OCI-LY7 (cell line): ENCODE results near the gene ITGB6. TPM values are rescaled to one million over a fixed set of nuclear protein-coding genes. Genes with fewer than 3 reads are reported as not detected.

Experiments
- BruUV-seq: library from RNA; stranded (reverse); fragments of 400-500 nt; replicated peaks from 2 replicates; lab custom pipeline; 2021; lab: Mats Ljungman, UMichigan
- CTCF ChIA-PET: fragments of 300-600 bp; sonication (Branson Sonifier 250); formaldehyde crosslinking; loops from one replicate; lab custom pipeline; 2022; ENCODE audit warnings: antibody characterized with exemption; ENCODE audit not compliant: unreplicated experiment; lab: Charles Lee
- POLR2A ChIA-PET: fragments of 300-600 bp; sonication (Branson Sonifier 250); formaldehyde crosslinking; loops from one replicate; lab custom pipeline; 2022; ENCODE audit warnings: antibody characterized with exemption; lab: Charles Lee
- DNase-seq: peaks from one replicate; pipeline ENCODE4 v3.0.0-alpha.2; 2015; ENCODE audit warnings: low spot score
- H2AFZ ChIP-seq: fragments of 200-600 bp; sonication (generic), shearing (Covaris generic); 2 replicates; pipeline ENCODE4 v1.6.1; 2014; ENCODE audit warnings: mild to moderate bottlenecking, antibody characterized with exemption, low read length, moderate library complexity
- H3K27ac ChIP-seq: fragments of 200-600 bp; sonication (generic); 2 replicates; pipeline ENCODE4 v1.5.1; 2014; ENCODE audit warnings: mixed run types, low read depth, mild to moderate bottlenecking, moderate library complexity, low read length, inconsistent platforms; ENCODE audit not compliant: poor library complexity, severe bottlenecking
- H3K36me3 ChIP-seq: fragments of 200-600 bp; sonication (generic); 2 replicates; pipeline ENCODE4 v1.6.1; 2014; ENCODE audit warnings: mild to moderate bottlenecking, antibody characterized with exemption, low read length, moderate library complexity, mixed read lengths; ENCODE audit not compliant: insufficient read depth
- H3K4me1 ChIP-seq: fragments of 200-600 bp; sonication (generic); 2 replicates; pipeline ENCODE4 v1.5.1; 2014; ENCODE audit warnings: mild to moderate bottlenecking, low read length; ENCODE audit not compliant: insufficient read depth, poor library complexity, severe bottlenecking
- H3K4me2 ChIP-seq: fragments of 200-600 bp; sonication (generic); 2 replicates; pipeline ENCODE4 v1.6.1; 2014; ENCODE audit warnings: mild to moderate bottlenecking, low read length
- H3K4me3 ChIP-seq: fragments of 200-600 bp; sonication (generic); 2 replicates; pipeline ENCODE4 v1.5.1; 2014; ENCODE audit warnings: mild to moderate bottlenecking, low read depth, low read length; ENCODE audit not compliant: poor library complexity, severe bottlenecking
- H3K79me2 ChIP-seq: fragments of 200-600 bp; sonication (generic); 2 replicates; pipeline ENCODE4 v1.6.1; 2016; ENCODE audit warnings: low read depth, mild to moderate bottlenecking, low read length, moderate library complexity, mixed read lengths; ENCODE audit not compliant: insufficient read depth
- H3K9me2 ChIP-seq: fragments of 200-600 bp; sonication (generic); 2 replicates; pipeline ENCODE4 v1.6.1; 2016; ENCODE audit warnings: mild to moderate bottlenecking, low read length, mixed read lengths; ENCODE audit not compliant: insufficient read depth
- H3K9me3 ChIP-seq: fragments of 200-600 bp; sonication (generic); 2 replicates; pipeline ENCODE4 v1.6.1; 2014; ENCODE audit warnings: mild to moderate bottlenecking, mixed run types, low read length, mixed read lengths
- H4K20me1 ChIP-seq: fragments of 200-600 bp; sonication (generic); 2 replicates; pipeline ENCODE4 v1.6.1; 2014; ENCODE audit warnings: mild to moderate bottlenecking, antibody characterized with exemption, low read length, moderate library complexity, mixed read lengths; ENCODE audit not compliant: insufficient read depth
- EZH2phosphoT487 ChIP-seq: fragments of 200-600 bp; sonication (generic); IDR thresholded peaks from 2 replicates; pipeline ENCODE4 v1.6.1; 2018; ENCODE audit warnings: low read depth, borderline replicate concordance, mild to moderate bottlenecking, mixed run types, antibody characterized with exemption, low read length, moderate library complexity, mixed read lengths
- intact Hi-C: fragments of 100-400 bp; cut with micrococcal nuclease; formaldehyde crosslinking; loops from one replicate; pipeline ENCODE4 v1.10.0; 2022; ENCODE audit not compliant: unreplicated experiment
- total RNA-seq, 2 experiments: library from RNA; depleted of rRNA in 1 of 2; stranded (reverse); fragments of >200 nt in 1 of 2; shearing (Covaris generic) in 1 of 2; gene quantifications; 2 replicates each; pipeline ENCODE4 v1.2.3, GENCODE V29; 2014 to 2022
- TF ChIP-seq, protein P1 (sequence below): fragments of 200-600 bp; sonication (generic); conservative IDR thresholded peaks from 2 replicates; pipeline ENCODE4 v1.5.1; 2014; ENCODE audit warnings: mild to moderate bottlenecking, antibody characterized with exemption, low read length, moderate library complexity, mixed read lengths

Gene ITGB6
- total RNA-seq, 2 experiments from 2014 or later, result not detected

DNA sequence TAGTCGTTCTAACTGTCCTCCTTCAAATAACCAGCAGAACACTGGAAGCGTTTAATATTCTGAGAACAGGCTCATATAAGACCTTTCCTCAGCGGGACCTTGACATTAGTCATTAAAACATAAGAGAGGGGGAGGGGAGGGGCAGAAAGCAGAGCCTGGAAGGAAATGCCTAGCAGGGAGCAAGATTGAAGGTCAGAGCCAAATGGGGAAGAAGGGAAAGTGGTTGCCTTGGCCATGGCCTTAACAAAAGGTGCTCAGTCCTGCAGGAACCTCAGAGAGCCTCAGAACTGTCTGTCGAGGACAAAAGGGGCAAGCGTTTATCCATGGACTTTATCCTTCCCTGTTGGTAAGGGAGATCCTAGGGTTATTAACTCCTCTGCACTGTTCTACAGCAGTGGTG lies 136.8 kb downstream of the ITGB6 start:
- BruUV-seq, result no TSS peak
- CTCF ChIA-PET, result no interaction called here
- intact Hi-C loops, result no loop called here
- Histone ChIP-seq H3K79me2 (no peaks in the 10 kb centered on the region), H3K9me2 (no peaks in the 10 kb centered on the region), H4K20me1 (no peaks in the 10 kb centered on the region), H3K36me3 (no peaks in the 10 kb centered on the region), H3K9me3 (peaks cover 7% of the 10 kb centered on the region), H3K27ac (no peak overlapping the region), H3K4me3 (no peak overlapping the region), H2AFZ (no peak overlapping the region), H3K4me1 (no peaks in the 10 kb centered on the region), H3K4me2 (no peak overlapping the region)
- DNase-seq, result no peak
- POLR2A ChIA-PET, result no interaction called here
- TF ChIP-seq EZH2phosphoT487, result no peak
- TF ChIP-seq, protein P1, sequence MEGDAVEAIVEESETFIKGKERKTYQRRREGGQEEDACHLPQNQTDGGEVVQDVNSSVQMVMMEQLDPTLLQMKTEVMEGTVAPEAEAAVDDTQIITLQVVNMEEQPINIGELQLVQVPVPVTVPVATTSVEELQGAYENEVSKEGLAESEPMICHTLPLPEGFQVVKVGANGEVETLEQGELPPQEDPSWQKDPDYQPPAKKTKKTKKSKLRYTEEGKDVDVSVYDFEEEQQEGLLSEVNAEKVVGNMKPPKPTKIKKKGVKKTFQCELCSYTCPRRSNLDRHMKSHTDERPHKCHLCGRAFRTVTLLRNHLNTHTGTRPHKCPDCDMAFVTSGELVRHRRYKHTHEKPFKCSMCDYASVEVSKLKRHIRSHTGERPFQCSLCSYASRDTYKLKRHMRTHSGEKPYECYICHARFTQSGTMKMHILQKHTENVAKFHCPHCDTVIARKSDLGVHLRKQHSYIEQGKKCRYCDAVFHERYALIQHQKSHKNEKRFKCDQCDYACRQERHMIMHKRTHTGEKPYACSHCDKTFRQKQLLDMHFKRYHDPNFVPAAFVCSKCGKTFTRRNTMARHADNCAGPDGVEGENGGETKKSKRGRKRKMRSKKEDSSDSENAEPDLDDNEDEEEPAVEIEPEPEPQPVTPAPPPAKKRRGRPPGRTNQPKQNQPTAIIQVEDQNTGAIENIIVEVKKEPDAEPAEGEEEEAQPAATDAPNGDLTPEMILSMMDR, result no peak

DNA sequence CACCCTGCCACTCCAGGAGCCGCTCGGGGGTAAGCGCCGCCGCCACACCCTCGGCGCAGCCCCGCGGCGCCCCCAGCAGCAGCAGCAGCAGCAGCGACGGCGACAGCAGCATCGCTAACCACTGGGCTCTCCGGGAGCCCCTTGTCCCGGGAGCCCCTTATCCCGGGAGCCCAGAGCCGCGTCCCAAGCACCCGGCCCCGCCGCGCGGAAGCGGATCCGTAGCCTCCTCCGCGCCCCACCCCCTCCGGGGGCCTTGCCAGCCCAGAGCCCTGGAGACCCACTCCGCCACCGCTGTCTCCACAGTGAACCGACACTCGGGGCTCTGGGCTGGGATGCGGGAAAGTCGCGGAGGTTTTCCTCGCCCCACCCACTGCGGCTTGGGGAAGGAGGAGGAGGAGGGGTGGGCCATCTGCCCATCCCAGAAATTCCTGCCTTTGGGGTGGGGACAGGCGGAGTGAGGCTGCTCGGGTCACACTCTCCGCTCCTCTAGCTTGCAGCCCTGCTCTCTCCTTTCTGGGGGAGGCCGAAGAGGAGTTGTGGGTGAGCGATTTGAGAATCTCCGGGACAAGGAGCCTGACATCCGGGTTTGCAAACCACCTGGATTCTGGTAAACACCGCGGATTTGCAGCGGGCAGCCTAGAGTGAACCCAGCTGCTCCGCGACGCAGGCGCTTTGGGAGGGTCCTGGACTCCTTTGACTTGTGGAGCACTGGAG lies 137.6 kb downstream of the ITGB6 start, which contains the start of gene PLA2R1:
TSS of gene PLA2R1 (minus strand) at position 324 of the 714 bp plus-strand sequence. CDS start at position 112, 212 bp downstream.
- ChIA-PET CTCF (no interaction called here), POLR2A (no interaction called here)
- Histone ChIP-seq H3K4me3 (no peak within 1 kb of the TSS), H3K4me2 (no peak within 1 kb of the TSS), H4K20me1 (no peaks in the 10 kb centered on the region), H3K36me3 (no peaks in the 10 kb centered on the region), H3K27ac (no peak within 1 kb of the TSS), H2AFZ (no peak within 1 kb of the TSS), H3K9me3 (no peaks in the 10 kb centered on the region), H3K9me2 (no peaks in the 10 kb centered on the region), H3K79me2 (no peaks in the 10 kb centered on the region), H3K4me1 (no peaks in the 10 kb centered on the region)
- DNase-seq, result no peak
- TF ChIP-seq, protein P1, result no peak
- TF ChIP-seq EZH2phosphoT487, result no peak
- intact Hi-C loops, result no loop called here
- no TSS peak for BruUV-seq

DNA sequence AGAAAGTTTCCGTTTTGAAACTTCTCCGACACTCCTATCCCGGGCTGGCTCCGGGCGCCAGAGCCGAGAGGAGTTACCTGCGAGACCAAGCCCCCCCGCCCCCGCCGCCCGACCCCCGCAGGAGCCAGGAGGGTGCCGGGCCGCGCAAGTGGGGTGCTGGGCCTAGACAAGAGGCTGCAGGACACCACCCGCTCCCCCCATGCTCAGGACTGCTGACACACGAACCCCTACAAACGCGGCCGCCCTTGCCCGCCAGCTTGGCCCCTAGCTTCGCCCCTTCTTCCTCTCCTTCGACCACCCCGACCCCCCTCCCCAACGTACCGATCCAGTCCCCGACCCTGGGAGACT lies 138.2 kb downstream of the ITGB6 start:
- H3K4me3 ChIP-seq, result no peak overlapping the region
- H3K27ac ChIP-seq, result no peak overlapping the region
- no peaks in the 10 kb centered on the region for H3K4me1 ChIP-seq
- ChIA-PET POLR2A (no interaction called here), CTCF (no interaction called here)
- no peaks in the 10 kb centered on the region for H3K79me2 ChIP-seq
- no peaks in the 10 kb centered on the region for H4K20me1 ChIP-seq
- no peak for TF ChIP-seq EZH2phosphoT487
- TF ChIP-seq, protein P1, result no peak
- no peaks in the 10 kb centered on the region for H3K9me3 ChIP-seq
- H3K9me2 ChIP-seq, result no peaks in the 10 kb centered on the region
- H3K4me2 ChIP-seq, result no peak overlapping the region
- BruUV-seq, result no TSS peak
- intact Hi-C loops, result no loop called here
- no peak overlapping the region for H2AFZ ChIP-seq
- DNase-seq, result no peak
- no peaks in the 10 kb centered on the region for H3K36me3 ChIP-seq
